ENCODE data around the gene SRSF3. TPM values are rescaled to one million over a fixed set of nuclear protein-coding genes. Genes with fewer than 3 reads are reported as not detected.

Gene SRSF3
- total RNA-seq, 1 donor from 2014 or later: 297 TPM

GRCh38 chr6:36636687-36637418, 42.7 kb downstream of the SRSF3 start:
- no peak overlapping the region for H3K4me3 Mint-ChIP-seq
- no peaks in the 10 kb centered on the region for H3K9me3 ChIP-seq (ENCODE audit: low read depth)
- no peaks in the 10 kb centered on the region for H3K36me3 ChIP-seq
- no peaks in the 10 kb centered on the region for H3K9me3 Mint-ChIP-seq
- no peak overlapping the region for H3K9ac ChIP-seq
- no peaks in the 10 kb centered on the region for H4K20me1 ChIP-seq (ENCODE audit: low read depth)
- peak overlapping the region; percentile 69 for H3K27ac Mint-ChIP-seq
- peak overlapping the region; percentile 27 for H3K4me2 ChIP-seq
- no peaks in the 10 kb centered on the region for H3K36me3 Mint-ChIP-seq
- no peaks in the 10 kb centered on the region for H3K27me3 ChIP-seq
- H3K4me1 Mint-ChIP-seq: peaks cover 38% of the 10 kb centered on the region
- peaks cover 5% of the 10 kb centered on the region for H3K27me3 Mint-ChIP-seq (ENCODE audit: insufficient read depth, low read depth)
- DNase-seq (ENCODE audit: low spot score): no peak
- no peak overlapping the region for H3K4me3 ChIP-seq
- H2AFZ ChIP-seq (replicated peaks): no peak overlapping the region
- H3K79me2 ChIP-seq (ENCODE audit: low read depth): no peaks in the 10 kb centered on the region
- TF ChIP-seq EZH2phosphoT487 (IDR thresholded peaks at IDR 0.05) (no peak), CTCF (IDR thresholded peaks at IDR 0.05) (no peak), EZH2 (IDR thresholded peaks at IDR 0.05) (no peak)
- peaks cover 6% of the 10 kb centered on the region for H3F3A ChIP-seq (ENCODE audit: low read depth)
- no peak overlapping the region for H3K27ac ChIP-seq
- H3K4me1 ChIP-seq: no peaks in the 10 kb centered on the region

- H3K79me2 ChIP-seq (ENCODE audit: low read depth): no peaks in the 10 kb centered on the region
- no peak overlapping the region for H3K4me3 Mint-ChIP-seq
- no peak overlapping the region for H3K4me2 ChIP-seq
- H3K9ac ChIP-seq: no peak overlapping the region
- H3K4me1 ChIP-seq: peaks cover 4% of the 10 kb centered on the region
- H3K9me3 Mint-ChIP-seq: no peaks in the 10 kb centered on the region
- H3K27me3 ChIP-seq: no peaks in the 10 kb centered on the region
- H3K27ac ChIP-seq: no peak overlapping the region
- no peak for DNase-seq (ENCODE audit: low spot score)
- H3K36me3 ChIP-seq: no peaks in the 10 kb centered on the region
- no peak overlapping the region for H3K27ac Mint-ChIP-seq
- peaks cover 44% of the 10 kb centered on the region for H3K4me1 Mint-ChIP-seq
- no peaks in the 10 kb centered on the region for H3K36me3 Mint-ChIP-seq
- H3K27me3 Mint-ChIP-seq (ENCODE audit: insufficient read depth, low read depth): peaks cover 5% of the 10 kb centered on the region
- no peaks in the 10 kb centered on the region for H3K9me3 ChIP-seq (ENCODE audit: low read depth)
- TF ChIP-seq EZH2phosphoT487 (IDR thresholded peaks at IDR 0.05) (no peak), EZH2 (IDR thresholded peaks at IDR 0.05) (no peak), CTCF (IDR thresholded peaks at IDR 0.05) (no peak)
- no peak overlapping the region for H2AFZ ChIP-seq (replicated peaks)
- H3K4me3 ChIP-seq: no peak overlapping the region
- peaks cover 6% of the 10 kb centered on the region for H3F3A ChIP-seq (ENCODE audit: low read depth)
- no peaks in the 10 kb centered on the region for H4K20me1 ChIP-seq (ENCODE audit: low read depth)
These were observed 44.4 kb downstream of the SRSF3 start for GRCh38 chr6:36638579-36638978.

- Mint-ChIP-seq H3K4me3 (no peak overlapping the region), H3K27ac (peak overlapping the region; percentile 73)
These were observed 45.1 kb downstream of the SRSF3 start for GRCh38 chr6:36639171-36639808.

More at GRCh38 chr6:36639171-36639808, 45.1 kb downstream of the SRSF3 start:
- H3K4me1 Mint-ChIP-seq: peaks cover 43% of the 10 kb centered on the region
- H3K9me3 Mint-ChIP-seq: no peaks in the 10 kb centered on the region
- no peak for DNase-seq (ENCODE audit: low spot score)
- Histone ChIP-seq H3K36me3 (no peaks in the 10 kb centered on the region), H4K20me1 (ENCODE audit: low read depth) (no peaks in the 10 kb centered on the region), H2AFZ (replicated peaks) (no peak overlapping the region), H3K9me3 (ENCODE audit: low read depth) (no peaks in the 10 kb centered on the region), H3K4me3 (no peak overlapping the region), H3K4me1 (peaks cover 10% of the 10 kb centered on the region), H3K27ac (no peak overlapping the region), H3K79me2 (ENCODE audit: low read depth) (no peaks in the 10 kb centered on the region), H3K9ac (no peak overlapping the region), H3F3A (ENCODE audit: low read depth) (peaks cover 6% of the 10 kb centered on the region), H3K4me2 (no peak overlapping the region), H3K27me3 (no peaks in the 10 kb centered on the region)
- TF ChIP-seq CTCF (IDR thresholded peaks at IDR 0.05) (no peak), EZH2phosphoT487 (IDR thresholded peaks at IDR 0.05) (no peak), EZH2 (IDR thresholded peaks at IDR 0.05) (no peak)
- no peaks in the 10 kb centered on the region for H3K36me3 Mint-ChIP-seq
- H3K27me3 Mint-ChIP-seq (ENCODE audit: insufficient read depth, low read depth): peaks cover 5% of the 10 kb centered on the region

Data from neural progenitor cell (in vitro differentiated cells).